HEK293 (cell line): ENCODE results near the gene PPIL4.

Experiments used
- ZNF211 ChIP-seq: fragments of 450-650 bp; formaldehyde crosslinking; IDR thresholded peaks from 2 replicates; pipeline ENCODE4 v1.5.1; 2016; ENCODE audit warnings: low read depth, missing biosample characterization, missing genetic modification characterization
- ZNF223 ChIP-seq: fragments of 450-650 bp; formaldehyde crosslinking; IDR thresholded peaks from 2 replicates; pipeline ENCODE4 v1.5.1; 2016; ENCODE audit warnings: missing biosample characterization, missing genetic modification characterization
- ZNF549 ChIP-seq: fragments of 450-650 bp; IDR thresholded peaks from 2 replicates; pipeline ENCODE4 v1.5.1; 2018; ENCODE audit warnings: missing biosample characterization, missing genetic modification characterization, mild to moderate bottlenecking, inconsistent platforms, moderate library complexity
- TF ChIP-seq, protein P1 (sequence below): fragments of 450-650 bp; formaldehyde crosslinking; IDR thresholded peaks from 2 replicates; pipeline ENCODE4 v1.5.1; 2016; ENCODE audit warnings: missing biosample characterization, missing genetic modification characterization

DNA sequence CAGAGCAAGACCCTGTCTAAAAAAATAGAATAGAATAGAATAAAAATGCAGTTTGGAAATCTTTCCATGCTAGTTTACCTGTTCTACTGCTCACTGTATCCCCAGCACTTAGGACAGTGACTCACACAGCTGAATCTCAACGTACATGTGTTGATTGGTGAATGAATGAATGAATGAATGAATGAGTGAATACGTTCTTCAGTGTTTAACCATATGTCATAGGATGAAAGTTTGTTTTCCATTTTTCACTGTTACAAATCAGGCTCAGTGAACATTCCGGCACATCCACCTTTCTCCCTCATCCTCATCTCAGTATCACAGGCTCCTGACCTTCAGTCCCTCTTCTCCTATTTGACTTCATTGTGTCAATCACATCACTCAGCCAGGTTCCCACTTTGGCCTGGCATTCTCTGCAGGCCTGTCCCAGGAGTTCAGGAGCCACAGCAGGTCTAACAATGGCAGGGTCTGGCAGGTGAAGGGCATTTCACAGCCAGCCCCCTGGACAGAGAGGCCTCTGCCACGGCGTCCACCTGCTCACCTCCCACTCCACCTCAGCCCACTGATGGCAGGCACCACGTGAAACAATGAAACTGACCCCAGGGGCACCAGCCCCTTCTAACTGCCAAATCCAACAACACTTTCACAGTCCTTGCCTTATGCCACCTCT, 68.9 kb downstream of the PPIL4 start:
- TF ChIP-seq ZNF223 (no peak), ZNF211 (tag by site-specific recombination) (no peak), ZNF549 (no peak)
- TF ChIP-seq, protein P1, sequence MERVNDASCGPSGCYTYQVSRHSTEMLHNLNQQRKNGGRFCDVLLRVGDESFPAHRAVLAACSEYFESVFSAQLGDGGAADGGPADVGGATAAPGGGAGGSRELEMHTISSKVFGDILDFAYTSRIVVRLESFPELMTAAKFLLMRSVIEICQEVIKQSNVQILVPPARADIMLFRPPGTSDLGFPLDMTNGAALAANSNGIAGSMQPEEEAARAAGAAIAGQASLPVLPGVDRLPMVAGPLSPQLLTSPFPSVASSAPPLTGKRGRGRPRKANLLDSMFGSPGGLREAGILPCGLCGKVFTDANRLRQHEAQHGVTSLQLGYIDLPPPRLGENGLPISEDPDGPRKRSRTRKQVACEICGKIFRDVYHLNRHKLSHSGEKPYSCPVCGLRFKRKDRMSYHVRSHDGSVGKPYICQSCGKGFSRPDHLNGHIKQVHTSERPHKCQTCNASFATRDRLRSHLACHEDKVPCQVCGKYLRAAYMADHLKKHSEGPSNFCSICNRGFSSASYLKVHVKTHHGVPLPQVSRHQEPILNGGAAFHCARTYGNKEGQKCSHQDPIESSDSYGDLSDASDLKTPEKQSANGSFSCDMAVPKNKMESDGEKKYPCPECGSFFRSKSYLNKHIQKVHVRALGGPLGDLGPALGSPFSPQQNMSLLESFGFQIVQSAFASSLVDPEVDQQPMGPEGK, result no peak
